DOHH2 (cell line): ENCODE results near the gene VAV2.

ENCODE experiments used
- H3F3A ChIP-seq: fragments of 200-600 bp; sonication (generic), shearing (Covaris generic); 2 replicates; pipeline ENCODE4 v1.6.0; 2016; ENCODE audit warnings: antibody characterized with exemption, mild to moderate bottlenecking; ENCODE audit not compliant: control insufficient read depth, insufficient read depth
- H3K27ac ChIP-seq: fragments of 200-600 bp; sonication (generic); 2 replicates; pipeline ENCODE4 v1.5.1; 2014; ENCODE audit warnings: low read depth, mild to moderate bottlenecking, low read length, moderate library complexity
- H3K27me3 ChIP-seq: fragments of 200-600 bp; sonication (generic); 2 replicates; pipeline ENCODE4 v1.6.1; 2014; ENCODE audit warnings: mild to moderate bottlenecking, low read length, mixed read lengths; ENCODE audit not compliant: control insufficient read depth
- H3K36me3 ChIP-seq: fragments of 200-600 bp; sonication (generic); 2 replicates; pipeline ENCODE4 v1.6.1; 2014; ENCODE audit warnings: mild to moderate bottlenecking, low read length, moderate library complexity, mixed read lengths; ENCODE audit not compliant: control insufficient read depth
- H3K4me1 ChIP-seq: fragments of 200-600 bp; sonication (generic); 2 replicates; pipeline ENCODE4 v1.6.1; 2014; ENCODE audit warnings: mild to moderate bottlenecking, low read length, mixed read lengths; ENCODE audit not compliant: control insufficient read depth
- H3K4me2 ChIP-seq: fragments of 200-600 bp; sonication (generic); 2 replicates; pipeline ENCODE4 v1.6.0; 2014; ENCODE audit warnings: mild to moderate bottlenecking, low read length, moderate library complexity
- H3K4me3 ChIP-seq: fragments of 200-600 bp; sonication (generic); 2 replicates; pipeline ENCODE4 v1.5.1; 2014; ENCODE audit warnings: mild to moderate bottlenecking, low read length, mixed read lengths
- H3K79me2 ChIP-seq: fragments of 200-600 bp; sonication (generic); 2 replicates; pipeline ENCODE4 v1.6.1; 2014; ENCODE audit warnings: mild to moderate bottlenecking, low read length, mixed read lengths; ENCODE audit not compliant: control insufficient read depth
- H3K9me2 ChIP-seq: fragments of 200-600 bp; sonication (generic); replicated peaks from 2 replicates; pipeline ENCODE4 v1.6.1; 2014; ENCODE audit warnings: mild to moderate bottlenecking, low read length, mixed read lengths; ENCODE audit not compliant: control insufficient read depth
- H3K9me3 ChIP-seq: fragments of 200-600 bp; sonication (generic); 2 replicates; pipeline ENCODE4 v1.6.1; 2014; ENCODE audit warnings: antibody characterized with exemption, low read length, mixed read lengths; ENCODE audit not compliant: control insufficient read depth, insufficient read depth
- H4K20me1 ChIP-seq: fragments of 200-600 bp; sonication (generic); 2 replicates; pipeline ENCODE4 v1.6.0; 2014; ENCODE audit warnings: low read depth, mild to moderate bottlenecking, antibody characterized with exemption, low read length, moderate library complexity; ENCODE audit not compliant: control insufficient read depth, insufficient read depth
- EZH2phosphoT487 ChIP-seq: fragments of 200-600 bp; sonication (generic); IDR thresholded peaks from 2 replicates; pipeline ENCODE4 v1.6.1; 2017; ENCODE audit warnings: borderline replicate concordance, mild to moderate bottlenecking, antibody characterized with exemption, low read length, moderate library complexity, mixed read lengths
- TF ChIP-seq, protein P1 (sequence below): fragments of 200-600 bp; sonication (generic); IDR thresholded peaks from one replicate; pipeline ENCODE4 v1.5.1; 2014; ENCODE audit warnings: antibody characterized with exemption, mild to moderate bottlenecking, low read depth, low read length; ENCODE audit not compliant: poor library complexity, severe bottlenecking

VAV2 gene

DNA sequence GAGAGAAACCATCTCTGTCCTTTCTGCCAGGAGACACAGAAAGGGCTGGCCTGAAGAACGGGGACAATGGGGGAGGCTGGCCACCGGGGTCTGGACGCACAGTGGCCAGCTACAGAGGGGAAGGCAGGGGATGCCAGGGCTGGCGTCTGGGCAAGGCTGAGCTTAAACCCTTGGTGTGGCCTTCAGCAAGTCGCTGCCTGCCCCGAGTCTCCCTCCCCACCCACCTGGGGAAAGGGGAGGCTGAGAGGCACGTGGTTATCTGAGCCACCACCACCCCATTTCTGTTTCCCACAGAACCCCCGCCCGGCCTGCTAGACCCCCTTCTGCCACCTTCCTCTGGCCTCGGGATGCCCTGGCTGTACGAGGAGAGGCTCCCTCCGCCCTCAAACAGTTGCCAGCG is 115.3 kb downstream of the VAV2 start:
- Histone ChIP-seq H3K9me3 (no peaks in the 10 kb centered on the region), H3K36me3 (no peaks in the 10 kb centered on the region), H3K9me2 (no peaks in the 10 kb centered on the region), H3K27me3 (no peaks in the 10 kb centered on the region), H3K4me3 (no peak overlapping the region), H3K27ac (no peak overlapping the region), H3K4me2 (no peak overlapping the region), H4K20me1 (peaks cover 12% of the 10 kb centered on the region), H3F3A (no peaks in the 10 kb centered on the region), H3K79me2 (peaks cover 18% of the 10 kb centered on the region), H3K4me1 (no peaks in the 10 kb centered on the region)
- TF ChIP-seq, protein P1, sequence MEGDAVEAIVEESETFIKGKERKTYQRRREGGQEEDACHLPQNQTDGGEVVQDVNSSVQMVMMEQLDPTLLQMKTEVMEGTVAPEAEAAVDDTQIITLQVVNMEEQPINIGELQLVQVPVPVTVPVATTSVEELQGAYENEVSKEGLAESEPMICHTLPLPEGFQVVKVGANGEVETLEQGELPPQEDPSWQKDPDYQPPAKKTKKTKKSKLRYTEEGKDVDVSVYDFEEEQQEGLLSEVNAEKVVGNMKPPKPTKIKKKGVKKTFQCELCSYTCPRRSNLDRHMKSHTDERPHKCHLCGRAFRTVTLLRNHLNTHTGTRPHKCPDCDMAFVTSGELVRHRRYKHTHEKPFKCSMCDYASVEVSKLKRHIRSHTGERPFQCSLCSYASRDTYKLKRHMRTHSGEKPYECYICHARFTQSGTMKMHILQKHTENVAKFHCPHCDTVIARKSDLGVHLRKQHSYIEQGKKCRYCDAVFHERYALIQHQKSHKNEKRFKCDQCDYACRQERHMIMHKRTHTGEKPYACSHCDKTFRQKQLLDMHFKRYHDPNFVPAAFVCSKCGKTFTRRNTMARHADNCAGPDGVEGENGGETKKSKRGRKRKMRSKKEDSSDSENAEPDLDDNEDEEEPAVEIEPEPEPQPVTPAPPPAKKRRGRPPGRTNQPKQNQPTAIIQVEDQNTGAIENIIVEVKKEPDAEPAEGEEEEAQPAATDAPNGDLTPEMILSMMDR: no peak
- TF ChIP-seq EZH2phosphoT487: no peak

DNA sequence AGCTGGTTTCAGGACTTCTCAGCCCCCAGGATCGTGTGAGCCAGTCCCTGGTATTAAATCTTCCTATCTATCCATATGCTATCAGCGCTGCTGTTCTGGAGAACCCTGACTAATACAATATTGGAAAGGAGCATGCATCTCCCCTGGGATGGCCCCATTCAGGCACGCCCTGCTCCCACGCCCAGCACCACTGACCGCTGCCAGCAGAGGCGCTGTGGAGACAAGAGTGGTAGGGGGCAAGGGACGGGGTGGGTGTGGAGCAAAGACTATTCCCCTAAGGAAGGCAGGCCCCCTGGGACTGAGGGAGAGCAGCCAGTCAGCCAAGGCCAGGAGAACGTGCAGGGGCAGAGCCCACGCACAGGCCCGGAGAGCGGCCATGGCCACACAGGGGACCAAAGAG is 116.0 kb downstream of the VAV2 start:
- Histone ChIP-seq H3K9me3 (no peaks in the 10 kb centered on the region), H3K4me3 (no peak overlapping the region), H3K36me3 (no peaks in the 10 kb centered on the region), H4K20me1 (peaks cover 12% of the 10 kb centered on the region), H3K27ac (no peak overlapping the region), H3K4me2 (no peak overlapping the region), H3K79me2 (peaks cover 18% of the 10 kb centered on the region), H3K4me1 (no peaks in the 10 kb centered on the region), H3K9me2 (no peaks in the 10 kb centered on the region), H3F3A (no peaks in the 10 kb centered on the region), H3K27me3 (no peaks in the 10 kb centered on the region)
- TF ChIP-seq EZH2phosphoT487: no peak
- TF ChIP-seq, protein P1: peak; percentile 43

- H4K20me1 ChIP-seq: peaks cover 12% of the 10 kb centered on the region
- no peaks in the 10 kb centered on the region for H3K36me3 ChIP-seq
- no peaks in the 10 kb centered on the region for H3K27me3 ChIP-seq
- H3K4me1 ChIP-seq: peaks cover 5% of the 10 kb centered on the region
- H3K4me2 ChIP-seq: no peak overlapping the region
- H3K4me3 ChIP-seq: no peak overlapping the region
- H3K9me2 ChIP-seq: no peaks in the 10 kb centered on the region
- TF ChIP-seq EZH2phosphoT487: no peak
- TF ChIP-seq, protein P1: no peak
- no peaks in the 10 kb centered on the region for H3K9me3 ChIP-seq
- H3K27ac ChIP-seq: no peak overlapping the region
- no peaks in the 10 kb centered on the region for H3F3A ChIP-seq
- H3K79me2 ChIP-seq: peaks cover 20% of the 10 kb centered on the region
Measured at GRCh38 chr9:133875131-133875530, 117.0 kb downstream of the VAV2 start.

DNA sequence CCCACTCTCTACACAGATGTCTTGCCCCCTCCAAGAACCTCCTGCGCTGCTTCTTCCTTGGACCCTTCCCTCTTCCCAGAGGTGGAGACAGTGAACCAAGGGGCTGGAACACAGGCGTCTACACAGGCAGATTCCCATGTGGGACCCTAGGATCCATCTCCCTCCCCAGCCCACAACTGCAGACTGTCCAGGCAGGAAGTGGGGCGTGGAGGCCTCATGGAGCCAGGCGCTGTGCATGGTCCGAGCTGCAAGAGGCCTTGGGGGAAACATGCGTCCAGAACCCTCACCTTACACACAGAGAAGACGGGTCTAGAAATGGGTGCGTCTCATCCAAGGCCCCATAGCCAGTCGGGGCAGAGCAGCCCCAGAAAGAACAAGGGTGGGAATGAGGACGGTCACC is 117.5 kb downstream of the VAV2 start:
- peaks cover 10% of the 10 kb centered on the region for H4K20me1 ChIP-seq
- H3K36me3 ChIP-seq: no peaks in the 10 kb centered on the region
- H3K79me2 ChIP-seq: peaks cover 21% of the 10 kb centered on the region
- no peak overlapping the region for H3K4me3 ChIP-seq
- no peaks in the 10 kb centered on the region for H3K9me2 ChIP-seq
- no peak for TF ChIP-seq EZH2phosphoT487
- TF ChIP-seq, protein P1: no peak
- H3K9me3 ChIP-seq: no peaks in the 10 kb centered on the region
- H3K27ac ChIP-seq: no peak overlapping the region
- H3K27me3 ChIP-seq: no peaks in the 10 kb centered on the region
- H3K4me1 ChIP-seq: peaks cover 8% of the 10 kb centered on the region
- H3K4me2 ChIP-seq: no peak overlapping the region
- H3F3A ChIP-seq: no peaks in the 10 kb centered on the region
